ENCODE measurements around the gene FAIM2.

FAIM2 gene

DNA sequence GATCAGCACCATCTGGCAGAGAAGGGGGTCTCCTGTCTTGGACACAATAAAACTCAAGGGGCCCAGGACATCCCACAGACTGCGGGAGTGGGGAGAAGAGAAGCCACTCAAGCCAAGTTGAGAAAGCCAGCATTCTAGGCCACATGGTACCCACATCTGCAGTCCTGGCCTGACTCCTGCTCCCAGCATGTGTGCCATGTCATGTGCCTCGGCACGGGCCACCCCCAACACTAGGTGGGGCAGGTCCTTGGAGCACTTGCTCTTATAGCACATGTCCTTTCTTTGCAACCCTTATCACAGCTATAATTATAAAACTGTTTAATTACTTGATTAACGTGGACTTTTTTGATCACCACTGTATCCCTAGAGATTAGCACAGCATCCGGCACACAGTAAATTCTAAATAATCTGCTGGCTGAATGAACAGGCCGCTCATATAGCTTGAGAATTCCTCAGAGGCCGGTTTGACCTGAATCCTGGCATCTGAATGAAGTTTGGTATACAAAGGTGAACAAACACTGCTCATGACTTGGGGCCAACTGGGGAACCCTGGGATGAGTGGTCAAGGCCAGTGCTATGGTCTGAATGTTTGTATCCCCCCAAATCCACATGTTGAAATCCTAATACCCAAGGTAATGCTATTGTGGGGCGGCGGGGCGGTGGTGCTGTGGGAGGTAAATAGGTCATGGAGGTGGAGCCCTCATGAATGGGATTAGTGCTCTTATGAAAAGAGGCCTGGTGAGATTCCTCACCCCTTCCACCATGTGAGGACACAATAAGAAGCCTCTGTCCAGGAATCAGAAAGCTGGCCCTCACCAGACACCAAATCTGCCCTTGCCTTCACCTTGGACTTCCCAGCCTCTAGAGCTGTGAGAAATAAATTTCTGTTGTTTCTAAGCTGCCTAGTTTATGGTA, 82.1 kb downstream of the FAIM2 start:
- no peak for DNase-seq

DNA sequence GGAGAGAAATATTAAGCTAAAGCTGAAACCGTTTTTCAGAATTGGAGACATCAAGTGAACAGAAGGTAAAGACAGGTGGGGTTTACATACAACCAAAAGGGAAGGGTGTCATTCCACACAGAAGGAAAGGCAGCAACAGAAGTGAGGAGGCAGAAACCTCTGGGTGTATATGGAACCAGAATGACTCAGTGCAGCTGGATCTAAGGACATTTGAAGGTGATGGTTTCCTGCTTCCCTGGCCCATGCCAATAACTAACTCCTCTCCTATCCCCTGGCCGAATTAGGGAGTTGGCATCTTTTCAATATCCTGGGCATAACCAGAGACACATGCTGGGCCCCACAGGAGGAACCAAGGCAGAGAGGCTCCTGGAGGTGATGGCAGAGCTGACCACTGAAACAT, 83.9 kb downstream of the FAIM2 start:
- DNase-seq = no peak

DNA sequence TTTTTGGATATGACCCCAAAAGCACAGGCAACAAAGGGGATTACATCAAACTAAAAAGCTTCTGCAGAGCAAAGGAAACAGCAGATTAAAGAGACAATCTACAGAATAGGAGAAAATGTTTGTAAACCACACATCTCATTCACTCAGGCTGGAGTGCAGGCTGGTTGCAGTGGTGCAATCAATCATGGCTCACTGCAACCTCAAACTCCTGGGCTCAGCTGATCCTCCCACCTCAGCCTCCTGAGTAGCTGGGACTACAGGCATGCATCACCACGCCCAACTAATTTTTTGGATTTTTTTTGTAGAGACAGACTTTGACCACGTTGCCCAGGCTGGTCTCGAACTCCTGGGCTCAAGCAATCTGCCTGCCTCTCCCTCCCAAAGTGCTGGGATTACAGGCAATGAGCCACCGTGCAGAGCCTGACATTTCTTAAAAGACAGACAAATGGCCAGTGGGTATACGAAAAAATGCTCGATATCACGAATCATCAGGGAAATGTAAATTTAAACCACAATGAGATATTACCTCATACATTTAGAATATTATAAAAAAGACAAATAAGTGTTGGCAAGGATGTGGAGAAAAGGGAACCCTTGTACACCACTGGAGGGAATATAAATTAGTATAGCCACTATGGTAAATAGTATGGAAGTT, 85.3 kb downstream of the FAIM2 start:
- no peak for DNase-seq

Measured in NCI-H2171 (cell line).